ENCODE data around the gene ITGA4. TPM values are rescaled to one million over a fixed set of nuclear protein-coding genes. Genes with fewer than 3 reads are reported as not detected.
A peak's percentile ranks its signal among the peaks of the same experiment; 100 is the strongest.

The ITGA4 gene
- total RNA-seq, 6 experiments from 2014 or later = 21.0 to 33.5 (median 30.4) TPM

DNA sequence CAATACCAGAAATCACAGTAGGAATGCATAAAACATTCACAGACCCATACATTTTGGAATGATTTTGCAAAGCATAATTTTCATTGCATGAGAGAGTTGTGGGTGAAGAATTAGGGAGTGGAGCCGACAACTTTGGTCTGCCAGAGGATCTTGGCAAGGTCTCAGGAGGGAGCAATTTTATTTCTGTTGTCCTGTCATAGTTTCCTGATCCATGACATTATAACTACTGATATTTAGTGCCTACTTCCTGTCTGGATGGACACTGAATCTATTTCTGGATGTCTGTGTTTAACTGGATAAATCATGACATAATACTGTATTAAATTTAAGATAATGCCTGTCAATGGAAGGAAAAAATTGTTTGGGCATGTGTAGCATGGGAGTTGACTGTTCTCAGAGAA lies 2.4 kb downstream of the ITGA4 start:
- DNase-seq = peak; percentile 22
- peaks cover 55% of the 10 kb centered on the region for H3K4me1 Mint-ChIP-seq (ENCODE audit: low read depth)
- TF ChIP-seq, protein P1, sequence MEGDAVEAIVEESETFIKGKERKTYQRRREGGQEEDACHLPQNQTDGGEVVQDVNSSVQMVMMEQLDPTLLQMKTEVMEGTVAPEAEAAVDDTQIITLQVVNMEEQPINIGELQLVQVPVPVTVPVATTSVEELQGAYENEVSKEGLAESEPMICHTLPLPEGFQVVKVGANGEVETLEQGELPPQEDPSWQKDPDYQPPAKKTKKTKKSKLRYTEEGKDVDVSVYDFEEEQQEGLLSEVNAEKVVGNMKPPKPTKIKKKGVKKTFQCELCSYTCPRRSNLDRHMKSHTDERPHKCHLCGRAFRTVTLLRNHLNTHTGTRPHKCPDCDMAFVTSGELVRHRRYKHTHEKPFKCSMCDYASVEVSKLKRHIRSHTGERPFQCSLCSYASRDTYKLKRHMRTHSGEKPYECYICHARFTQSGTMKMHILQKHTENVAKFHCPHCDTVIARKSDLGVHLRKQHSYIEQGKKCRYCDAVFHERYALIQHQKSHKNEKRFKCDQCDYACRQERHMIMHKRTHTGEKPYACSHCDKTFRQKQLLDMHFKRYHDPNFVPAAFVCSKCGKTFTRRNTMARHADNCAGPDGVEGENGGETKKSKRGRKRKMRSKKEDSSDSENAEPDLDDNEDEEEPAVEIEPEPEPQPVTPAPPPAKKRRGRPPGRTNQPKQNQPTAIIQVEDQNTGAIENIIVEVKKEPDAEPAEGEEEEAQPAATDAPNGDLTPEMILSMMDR (IDR thresholded peaks at IDR 0.05) = no peak
- peak overlapping the region; percentile 22 for H3K27ac Mint-ChIP-seq
- peaks cover 3% of the 10 kb centered on the region; the same call in 1 of the 2 replicates for H3K27me3 Mint-ChIP-seq (ENCODE audit: insufficient read depth)
- no peaks in the 10 kb centered on the region for H3K9me3 Mint-ChIP-seq
- H3K4me3 Mint-ChIP-seq = peak overlapping the region; percentile 52
- no peaks in the 10 kb centered on the region; the same call in 1 of the 2 replicates for H3K36me3 Mint-ChIP-seq (ENCODE audit: low read depth)

DNA sequence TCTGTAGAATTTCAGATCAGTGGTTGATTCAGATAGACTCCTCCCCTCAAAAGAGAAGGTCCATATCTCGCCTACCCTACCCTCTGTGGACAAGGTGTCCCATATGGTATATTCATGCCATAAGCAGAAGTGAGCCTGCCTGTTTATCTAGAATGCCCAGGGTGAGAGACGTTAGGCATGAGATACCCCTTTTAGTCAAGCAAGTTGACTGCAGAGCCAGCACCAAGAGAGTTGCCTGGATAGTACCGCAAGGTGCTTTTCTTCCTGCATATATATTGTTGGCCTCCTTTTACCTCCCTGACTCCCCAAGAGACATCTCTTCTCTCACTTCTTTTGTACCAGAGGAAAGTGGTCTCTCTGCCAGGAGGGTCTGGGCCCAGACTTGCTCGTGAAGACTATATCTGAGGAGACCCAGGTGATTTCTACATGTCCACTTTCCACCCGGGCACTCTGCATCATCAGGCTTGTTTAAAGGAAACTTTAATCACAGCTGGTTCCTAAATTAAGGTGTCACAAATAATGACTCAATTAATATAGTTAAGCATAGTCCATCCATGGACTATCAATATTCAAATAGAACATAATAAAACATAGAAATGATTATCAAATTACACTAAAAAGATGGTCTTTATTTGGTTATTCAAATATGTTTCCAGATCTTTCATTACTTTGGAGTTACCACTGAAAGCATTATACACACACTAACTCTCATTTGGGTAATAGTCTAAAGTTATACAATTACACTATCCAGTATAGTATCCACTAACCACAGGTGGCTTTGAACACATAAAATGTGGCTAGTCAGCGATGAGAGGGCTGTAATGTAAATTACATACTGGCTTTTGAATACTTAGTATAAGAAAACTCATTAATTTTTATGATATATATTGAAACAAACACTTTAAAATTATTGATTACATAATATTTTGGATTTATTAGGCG lies 4.1 kb downstream of the ITGA4 start:
- Mint-ChIP-seq H3K36me3 (ENCODE audit: low read depth) (no peaks in the 10 kb centered on the region; the same call in 1 of the 2 replicates), H3K4me1 (ENCODE audit: low read depth) (peaks cover 67% of the 10 kb centered on the region), H3K9me3 (no peaks in the 10 kb centered on the region), H3K27ac (no peak overlapping the region), H3K4me3 (no peak overlapping the region), H3K27me3 (ENCODE audit: insufficient read depth) (peaks cover 3% of the 10 kb centered on the region; the same call in 1 of the 2 replicates)
- TF ChIP-seq, protein P1 (IDR thresholded peaks at IDR 0.05) = no peak
- DNase-seq = no peak

DNA sequence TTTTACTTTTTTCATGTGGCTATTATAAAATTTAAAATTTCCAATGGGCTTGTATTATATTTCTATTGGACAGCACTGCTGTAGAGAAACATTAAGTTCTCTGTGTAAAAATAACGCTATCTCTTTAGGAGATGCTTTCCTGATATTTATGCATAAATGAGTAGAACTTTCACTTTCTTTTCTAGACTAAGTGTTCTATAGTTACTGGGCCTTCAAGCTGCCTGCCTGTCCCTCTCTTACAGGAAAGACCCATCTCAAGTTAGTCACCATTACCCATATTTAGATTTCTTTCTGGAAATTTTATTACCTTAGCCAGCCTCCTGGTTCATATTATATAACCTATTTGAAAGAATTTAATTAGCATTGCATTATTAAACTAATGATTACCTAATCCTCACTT lies 4.8 kb downstream of the ITGA4 start:
- Mint-ChIP-seq H3K36me3 (ENCODE audit: low read depth) (no peaks in the 10 kb centered on the region; the same call in 1 of the 2 replicates), H3K4me1 (ENCODE audit: low read depth) (peaks cover 63% of the 10 kb centered on the region), H3K27ac (no peak overlapping the region), H3K4me3 (no peak overlapping the region), H3K27me3 (ENCODE audit: insufficient read depth) (peaks cover 2% of the 10 kb centered on the region; the same call in 1 of the 2 replicates), H3K9me3 (no peaks in the 10 kb centered on the region)
- no peak for DNase-seq
- TF ChIP-seq, protein P1 (IDR thresholded peaks at IDR 0.05) = no peak

DNA sequence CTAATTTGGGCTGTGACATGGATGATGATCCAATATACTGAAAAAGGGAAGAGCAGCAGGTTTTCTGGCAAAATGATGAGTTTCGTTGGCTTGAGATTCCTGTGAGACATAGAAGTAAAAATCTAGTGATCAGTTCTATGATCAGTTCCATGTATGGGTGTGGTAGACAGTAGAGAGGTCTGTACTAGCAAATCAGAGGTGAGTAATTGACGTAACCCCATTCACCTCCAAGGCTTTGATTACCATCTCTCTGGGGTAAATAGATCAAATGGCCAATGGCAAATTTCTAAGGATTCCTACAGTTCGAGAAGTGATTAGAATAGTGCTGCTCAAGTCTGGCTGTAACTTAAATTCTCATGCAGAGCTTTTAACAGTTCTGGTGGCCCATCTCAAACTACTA lies 6.4 kb downstream of the ITGA4 start:
- Mint-ChIP-seq H3K4me3 (no peak overlapping the region), H3K4me1 (ENCODE audit: low read depth) (peaks cover 55% of the 10 kb centered on the region), H3K36me3 (ENCODE audit: low read depth) (no peaks in the 10 kb centered on the region; the same call in 1 of the 2 replicates), H3K9me3 (no peaks in the 10 kb centered on the region), H3K27me3 (ENCODE audit: insufficient read depth) (no peaks in the 10 kb centered on the region), H3K27ac (no peak overlapping the region)
- DNase-seq = no peak
- TF ChIP-seq, protein P1 (IDR thresholded peaks at IDR 0.05) = no peak

- Mint-ChIP-seq H3K27ac (no peak overlapping the region; the same call in 1 of the 2 replicates), H3K36me3 (ENCODE audit: low read depth) (no peaks in the 10 kb centered on the region; the same call in 1 of the 2 replicates), H3K4me3 (no peak overlapping the region), H3K9me3 (no peaks in the 10 kb centered on the region), H3K27me3 (ENCODE audit: insufficient read depth) (no peaks in the 10 kb centered on the region), H3K4me1 (ENCODE audit: low read depth) (peaks cover 41% of the 10 kb centered on the region)
- TF ChIP-seq, protein P1 (IDR thresholded peaks at IDR 0.05) = no peak
- DNase-seq = no peak
These were observed 7.8 kb downstream of the ITGA4 start for GRCh38 chr2:181464966-181465365.

Data from HFFc6 (cell line).